Smooth muscle cell of the umbilical artery (primary cell): ENCODE results near the gene DDX20. TPM values are rescaled to one million over a fixed set of nuclear protein-coding genes. Genes with fewer than 3 reads are reported as not detected.

Source experiments
- total RNA-seq: library from RNA; depleted of rRNA; stranded (reverse); fragments of >200 nt; gene quantifications from 2 replicates; pipeline ENCODE4 v1.2.3, GENCODE V29; 2014

Gene DDX20
- 12.5 and 17.7 TPM in 2 replicates for total RNA-seq

DNA sequence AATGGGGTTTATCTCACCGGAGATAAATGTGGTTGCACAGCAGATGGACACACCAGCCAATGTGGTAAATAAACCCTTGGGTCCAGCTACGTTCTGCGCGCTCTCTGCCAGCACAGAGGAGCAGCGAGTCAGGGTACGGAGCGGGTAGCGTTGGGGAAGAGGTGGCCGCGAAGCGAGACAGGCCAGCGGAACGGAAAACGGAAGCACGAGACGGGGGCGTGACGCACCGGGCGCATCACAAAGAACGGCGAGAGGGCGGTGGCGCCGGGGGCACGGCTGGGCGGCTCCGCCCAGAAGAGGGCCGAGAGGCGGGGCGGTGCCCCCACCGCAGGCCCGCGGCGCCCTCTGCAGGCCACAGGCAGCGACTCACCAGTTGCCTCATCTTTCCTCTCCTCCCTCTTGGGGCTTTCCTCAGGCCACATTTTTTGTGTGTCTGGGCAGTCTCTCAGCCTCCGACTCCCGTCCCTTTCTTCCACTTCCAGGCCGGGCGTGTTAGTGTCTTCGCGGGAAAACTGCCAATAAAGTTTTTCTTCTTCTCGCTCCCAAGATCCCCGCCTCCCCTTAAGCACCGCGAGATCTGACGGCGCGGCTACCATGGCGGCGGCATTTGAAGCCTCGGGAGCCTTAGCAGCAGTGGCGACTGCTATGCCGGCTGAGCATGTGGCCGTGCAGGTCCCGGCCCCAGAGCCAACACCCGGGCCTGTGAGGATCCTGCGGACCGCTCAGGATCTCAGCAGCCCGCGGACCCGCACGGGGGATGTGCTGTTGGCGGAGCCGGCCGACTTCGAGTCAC is at the start of gene DDX20:
Gene DDX20, plus strand, starts transcription at position 571 of the 793 bp plus-strand sequence. Its CDS starts 24 bp downstream, at position 595.

DNA sequence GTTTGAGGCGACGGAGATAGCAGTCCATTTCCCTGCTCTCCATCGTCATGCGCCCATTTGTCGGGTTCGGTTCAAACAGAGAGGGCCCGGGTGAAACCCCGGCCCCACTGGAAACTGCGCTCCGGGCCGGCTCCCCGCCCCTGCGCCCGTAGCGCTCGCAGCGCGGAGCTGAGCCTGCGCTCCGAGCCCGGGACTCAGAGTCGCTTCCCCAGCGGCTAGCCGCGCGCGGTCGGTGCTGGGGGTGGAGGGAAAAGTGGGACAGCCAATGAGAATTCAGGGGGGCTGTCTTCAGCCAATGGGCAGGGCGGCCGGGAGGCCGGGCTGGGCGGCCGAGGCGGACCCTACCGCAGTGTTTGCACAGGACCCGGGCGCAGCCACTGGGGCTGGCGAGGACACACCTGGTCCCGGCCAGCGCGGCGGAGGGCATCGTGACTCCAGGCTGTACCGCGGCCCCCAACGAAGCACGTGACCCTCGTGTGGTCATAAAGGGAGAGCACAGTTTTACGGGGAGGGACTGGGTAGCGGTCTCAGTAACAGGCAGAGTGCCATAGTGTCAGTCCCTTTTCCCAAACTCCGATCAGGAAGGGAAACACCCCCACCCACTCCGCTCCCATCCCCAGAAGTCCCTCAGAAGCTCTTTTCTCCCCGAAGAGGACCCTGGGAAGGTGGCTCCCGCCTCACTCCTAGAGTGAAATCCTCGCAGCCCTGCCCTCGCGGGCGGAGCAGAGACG is 16.3 kb upstream of the DDX20 start, which contains the start of gene INKA2:
Gene INKA2, minus strand, starts transcription at position 202 of the 731 bp plus-strand sequence. Its CDS starts 153 bp downstream, at position 49.

Other genes with a start within 250 kb of the DDX20 start
- gene RAP1A, start 136.1 kb upstream of the DDX20 start, total RNA-seq, result 25.8 and 37.7 TPM in 2 replicates
- 1.2 and 4.7 TPM in 2 replicates for gene INKA2, start 16.5 kb upstream of the DDX20 start, total RNA-seq
- gene KCND3, start 233.8 kb downstream of the DDX20 start, total RNA-seq, result 0.14 TPM in 1 of 2 replicates, not detected in the other